ENCODE results near the gene MZT2A.
"Not testable (repeated sequence)": the region's sequence is repeated elsewhere in the genome, so short reads cannot be mapped to it uniquely, and the experiment has no call there.

DNA sequence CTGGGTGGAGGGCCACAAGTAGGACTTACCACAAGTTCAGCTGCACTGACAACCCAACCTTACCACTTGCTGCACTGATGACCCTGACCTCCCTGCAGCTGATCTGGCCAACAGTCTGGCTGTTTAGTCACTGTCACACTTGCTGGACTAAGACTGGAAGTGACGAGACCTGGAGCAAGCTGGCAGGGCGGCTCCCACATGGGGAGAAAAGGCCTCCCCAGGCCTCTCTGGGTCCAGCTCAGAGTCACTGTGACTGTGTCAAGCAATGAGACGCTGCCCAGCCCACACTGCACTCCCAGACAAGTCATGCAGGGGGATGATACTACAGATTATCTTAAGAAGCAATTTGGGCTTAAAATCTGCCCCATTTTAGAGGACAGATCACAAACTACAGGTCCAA, 21.3 kb downstream of the MZT2A start:
- TF ChIP-seq, protein P1, sequence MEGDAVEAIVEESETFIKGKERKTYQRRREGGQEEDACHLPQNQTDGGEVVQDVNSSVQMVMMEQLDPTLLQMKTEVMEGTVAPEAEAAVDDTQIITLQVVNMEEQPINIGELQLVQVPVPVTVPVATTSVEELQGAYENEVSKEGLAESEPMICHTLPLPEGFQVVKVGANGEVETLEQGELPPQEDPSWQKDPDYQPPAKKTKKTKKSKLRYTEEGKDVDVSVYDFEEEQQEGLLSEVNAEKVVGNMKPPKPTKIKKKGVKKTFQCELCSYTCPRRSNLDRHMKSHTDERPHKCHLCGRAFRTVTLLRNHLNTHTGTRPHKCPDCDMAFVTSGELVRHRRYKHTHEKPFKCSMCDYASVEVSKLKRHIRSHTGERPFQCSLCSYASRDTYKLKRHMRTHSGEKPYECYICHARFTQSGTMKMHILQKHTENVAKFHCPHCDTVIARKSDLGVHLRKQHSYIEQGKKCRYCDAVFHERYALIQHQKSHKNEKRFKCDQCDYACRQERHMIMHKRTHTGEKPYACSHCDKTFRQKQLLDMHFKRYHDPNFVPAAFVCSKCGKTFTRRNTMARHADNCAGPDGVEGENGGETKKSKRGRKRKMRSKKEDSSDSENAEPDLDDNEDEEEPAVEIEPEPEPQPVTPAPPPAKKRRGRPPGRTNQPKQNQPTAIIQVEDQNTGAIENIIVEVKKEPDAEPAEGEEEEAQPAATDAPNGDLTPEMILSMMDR (conservative IDR thresholded peaks at IDR 0.05 in 1 of 2, IDR thresholded peaks at IDR 0.05 in 1 of 2; ENCODE audit: low read depth in 1 of 2, low read length in 2 of 2) = not testable (repeated sequence)
- TF ChIP-seq EZH2 (IDR thresholded peaks at IDR 0.05; ENCODE audit: low read length, missing control alignments) = not testable (repeated sequence)
